Ovary (tissue), 9 donors: ENCODE measurements around the gene CPEB4. TPM values are rescaled to one million over a fixed set of nuclear protein-coding genes. Genes with fewer than 3 reads are reported as not detected.

Source experiments
- DNase-seq, 5 donors: peaks; one replicate each; pipeline ENCODE4 v3.0.0-alpha.2; 2019 to 2020
- H3K27ac ChIP-seq, 2 donors: fragments of 200-600 bp; one replicate each; pipeline versions ENCODE4 v1.5.1 to v1.8.0; 2019 to 2022
- H3K27me3 ChIP-seq: fragments of 200-600 bp; one replicate; pipeline ENCODE4 v1.8.0; 2022
- H3K36me3 ChIP-seq: fragments of 200-600 bp; sonication (generic); one replicate; pipeline ENCODE4 v1.5.1; 2019
- H3K4me1 ChIP-seq: one replicate; pipeline ENCODE4 v1.8.1; 2013; ENCODE audit warnings: mild to moderate bottlenecking, moderate library complexity; ENCODE audit not compliant: insufficient read depth
- H3K4me3 ChIP-seq: fragments of 200-600 bp; sonication (generic); one replicate; pipeline ENCODE4 v1.5.1; 2017
- H3K9me3 ChIP-seq, 2 donors: fragments of 200-600 bp in 1 of 2; sonication (generic) in 1 of 2; one replicate each; pipeline versions ENCODE4 v1.5.1 to v1.8.1; 2013 to 2019; ENCODE audit warnings: mild to moderate bottlenecking in 1 of 2, moderate library complexity in 1 of 2
- CTCF ChIP-seq, 3 donors: fragments of 450-650 bp in 2 of 3; fragments of 200-600 bp in 1 of 3; IDR thresholded peaks; one replicate each; pipeline versions ENCODE4 v1.5.1 to v1.8.0; 2016 to 2022; ENCODE audit warnings: antibody characterized with exemption in 3 of 3, mild to moderate bottlenecking in 1 of 3
- EP300 ChIP-seq: sonication (generic); formaldehyde crosslinking; IDR thresholded peaks from one replicate; pipeline ENCODE4 v1.6.1; 2017; ENCODE audit warnings: antibody characterized with exemption
- POLR2A ChIP-seq: fragments of 450-650 bp; IDR thresholded peaks from one replicate; pipeline ENCODE4 v1.6.1; 2017; ENCODE audit warnings: antibody characterized with exemption, mild to moderate bottlenecking, moderate library complexity
- WGBS, 3 donors: extraction: QIAGEN DNeasy Blood & Tissue Kit in 1 of 3; methylation state at CpG; one replicate each; pipeline versions ENCODE4 v1.1.5 to v1.1.7; 2013 to 2017; 5-methylcytosine and 5-hydroxymethylcytosine counted together
- intact Hi-C, 4 donors: fragments of 100-400 bp; cut with DNase I; formaldehyde crosslinking; loops; one replicate each; pipeline versions ENCODE4 v1.11.0 to v1.15.1; 2022 to 2023
- polyA plus RNA-seq, 2 donors: library from polyadenylated mRNA; stranded (reverse); fragments of 200-250 nt in 1 of 2; fragments of 350-450 nt in 1 of 2; fragmentation: Illumina TruSeq in 1 of 2; extraction: RNeasy Lipid Tissue Mini Kit (QIAGEN cat#74804) in 1 of 2; gene quantifications; one replicate each; pipeline ENCODE4 v1.2.3, GENCODE V29; 2013 to 2014
- total RNA-seq, 7 donors: library from RNA; depleted of rRNA in 2 of 7; stranded (reverse); fragments of >200 nt in 2 of 7; fragmentation: NEBNext Ultra II Directional in 3 of 7; extraction: Animal tissue kit (Norgen Biotek cat#: 25700) in 3 of 7; gene quantifications; one replicate each; pipeline versions ENCODE4 v1.1.0 to v1.2.4, GENCODE V29; 2016 to 2023
- donor health status: DM: no; HTN: no; CAD: no; lungs with moderate emphysema.
- donor health status: DM: no; HTN: no; CAD: no.
- donor health status: Bipolar disorder and iron deficiency.
- donor health status: DM: yes; HTN: yes; CAD: no.
- donor health status: DM: no; HTN: no; CAD: no.
- donor health status: DM: yes; HTN: yes; CAD: no.

The CPEB4 gene
- total and polyA plus RNA-seq, 9 donors, result 7.2 to 50.1 (median 23.2) TPM

- Histone ChIP-seq H3K4me1 (peaks cover 3% of the 10 kb centered on the region), H3K27ac (no peak overlapping the region), H3K4me3 (peak overlapping the region; percentile 35), H3K36me3 (no peaks in the 10 kb centered on the region), H3K27me3 (no peaks in the 10 kb centered on the region), H3K9me3 (no peaks in the 10 kb centered on the region)
- TF ChIP-seq CTCF (IDR thresholded peaks at IDR 0.05) (no peak), EP300 (no peak)
- intact Hi-C loops, result no loop called here
- no peak for DNase-seq
- 59 to 64% (median 63%) methylated on average over 3 of the region's 3 CpGs for WGBS, 3 donors
Measured at GRCh38 chr5:173891308-173892116, 3.4 kb downstream of the CPEB4 start.

- no peak overlapping the region for H3K27ac ChIP-seq
- TF ChIP-seq CTCF (IDR thresholded peaks at IDR 0.05) (no peak), EP300 (no peak), POLR2A (no peak)
- H3K4me1 ChIP-seq, result peaks cover 4% of the 10 kb centered on the region
- 84 to 94% (median 93%) methylated on average over 2 of the region's 2 CpGs for WGBS, 3 donors
- H3K4me3 ChIP-seq, result no peak overlapping the region
- intact Hi-C loops, result no loop called here
- H3K27me3 ChIP-seq, result no peaks in the 10 kb centered on the region
- no peaks in the 10 kb centered on the region for H3K36me3 ChIP-seq
- no peak for DNase-seq
- H3K9me3 ChIP-seq, result no peaks in the 10 kb centered on the region
Measured at GRCh38 chr5:173893192-173893561, 5.0 kb downstream of the CPEB4 start.

GRCh38 chr5:173895401-173896165 is 7.4 kb downstream of the CPEB4 start:
- Histone ChIP-seq H3K27ac (no peak overlapping the region), H3K27me3 (no peaks in the 10 kb centered on the region), H3K36me3 (no peaks in the 10 kb centered on the region), H3K4me1 (peaks cover 4% of the 10 kb centered on the region), H3K4me3 (no peak overlapping the region), H3K9me3 (no peaks in the 10 kb centered on the region)
- no peak for TF ChIP-seq CTCF (IDR thresholded peaks at IDR 0.05)
- TF ChIP-seq POLR2A, result no peak
- no peak for TF ChIP-seq EP300
- DNase-seq, result no peak
- 86 to 94% (median 86%) methylated on average over 5 of the region's 5 CpGs for WGBS, 3 donors
- intact Hi-C loops, result no loop called here

- intact Hi-C loops, result no loop called here
- H3K4me3 ChIP-seq, result no peak overlapping the region
- no peak for TF ChIP-seq EP300
- TF ChIP-seq POLR2A, result no peak
- no peak for TF ChIP-seq CTCF (IDR thresholded peaks at IDR 0.05)
- no peaks in the 10 kb centered on the region for H3K27me3 ChIP-seq
- H3K4me1 ChIP-seq, result peaks cover 4% of the 10 kb centered on the region
- no peaks in the 10 kb centered on the region for H3K9me3 ChIP-seq
- H3K36me3 ChIP-seq, result no peaks in the 10 kb centered on the region
- H3K27ac ChIP-seq, result no peak overlapping the region
- 74 to 87% (median 82%) methylated on average over 4 of the region's 4 CpGs for WGBS, 3 donors
- no peak for DNase-seq
Measured at GRCh38 chr5:173896631-173897030, 8.5 kb downstream of the CPEB4 start.
